Activated B cell treated with CpG ODN at 0.5 μM for 24 hours (primary cell): Measurements from ENCODE around the gene MED9. TPM values are rescaled to one million over a fixed set of nuclear protein-coding genes. Genes with fewer than 3 reads are reported as not detected.

Experiments
- ATAC-seq: fragments of 200-7000 bp; cut with Tn5 transposase; one replicate; pipeline ENCODE4 v1.10.0; 2021; ENCODE audit warnings: low read depth, mild to moderate bottlenecking, moderate library complexity
- CTCF ChIA-PET: fragments of 350-600 bp; sonication (Branson Sonifier 250); formaldehyde crosslinking; loops from one replicate; lab custom pipeline; 2021; ENCODE audit warnings: antibody characterized with exemption; lab: Charles Lee
- POLR2A ChIA-PET: fragments of 350-600 bp; sonication (Branson Sonifier 250); formaldehyde crosslinking; loops from one replicate; lab custom pipeline; 2021; ENCODE audit warnings: antibody characterized with exemption; lab: Charles Lee
- DNase-seq: peaks from one replicate; pipeline ENCODE4 v3.0.0; 2022
- H3K27ac Mint-ChIP-seq: one replicate; pipeline ENCODE4 v1.8.0; 2020; ENCODE audit warnings: mixed read lengths
- H3K27me3 Mint-ChIP-seq: one replicate; pipeline ENCODE4 v1.8.0; 2021; ENCODE audit warnings: mixed read lengths
- H3K36me3 Mint-ChIP-seq: one replicate; pipeline ENCODE4 v1.8.0; 2021; ENCODE audit warnings: low read depth, mixed read lengths
- H3K4me1 Mint-ChIP-seq: one replicate; pipeline ENCODE4 v1.8.0; 2021; ENCODE audit warnings: mixed read lengths
- H3K4me3 Mint-ChIP-seq: one replicate; pipeline ENCODE4 v1.8.0; 2020; ENCODE audit warnings: mild to moderate bottlenecking, mixed read lengths
- H3K9me3 Mint-ChIP-seq: one replicate; pipeline ENCODE4 v1.8.0; 2020; ENCODE audit warnings: mixed read lengths
- intact Hi-C: fragments of 100-400 bp; cut with micrococcal nuclease; formaldehyde crosslinking; loops from one replicate; pipeline ENCODE4 v1.15.1; 2024
- total RNA-seq: library from RNA; stranded (reverse); gene quantifications from 2 replicates; pipeline ENCODE4 v1.2.3, GENCODE V29; 2022
- TF ChIP-seq, protein P1 (sequence below): fragments of 200-600 bp; IDR thresholded peaks from one replicate; pipeline ENCODE4 v1.8.0; 2022; ENCODE audit warnings: antibody characterized with exemption, mild to moderate bottlenecking

MED9 gene
- total RNA-seq, 1 donor from 2014 or later = 20.1 TPM

GRCh38 chr17:17487998-17488397 is 11.2 kb downstream of the MED9 start:
- no peak overlapping the region for H3K4me3 Mint-ChIP-seq
- no peak for DNase-seq
- H3K36me3 Mint-ChIP-seq = peaks cover 57% of the 10 kb centered on the region
- H3K27me3 Mint-ChIP-seq = no peaks in the 10 kb centered on the region
- intact Hi-C loops = no loop called here
- ATAC-seq = no peak
- TF ChIP-seq, protein P1, sequence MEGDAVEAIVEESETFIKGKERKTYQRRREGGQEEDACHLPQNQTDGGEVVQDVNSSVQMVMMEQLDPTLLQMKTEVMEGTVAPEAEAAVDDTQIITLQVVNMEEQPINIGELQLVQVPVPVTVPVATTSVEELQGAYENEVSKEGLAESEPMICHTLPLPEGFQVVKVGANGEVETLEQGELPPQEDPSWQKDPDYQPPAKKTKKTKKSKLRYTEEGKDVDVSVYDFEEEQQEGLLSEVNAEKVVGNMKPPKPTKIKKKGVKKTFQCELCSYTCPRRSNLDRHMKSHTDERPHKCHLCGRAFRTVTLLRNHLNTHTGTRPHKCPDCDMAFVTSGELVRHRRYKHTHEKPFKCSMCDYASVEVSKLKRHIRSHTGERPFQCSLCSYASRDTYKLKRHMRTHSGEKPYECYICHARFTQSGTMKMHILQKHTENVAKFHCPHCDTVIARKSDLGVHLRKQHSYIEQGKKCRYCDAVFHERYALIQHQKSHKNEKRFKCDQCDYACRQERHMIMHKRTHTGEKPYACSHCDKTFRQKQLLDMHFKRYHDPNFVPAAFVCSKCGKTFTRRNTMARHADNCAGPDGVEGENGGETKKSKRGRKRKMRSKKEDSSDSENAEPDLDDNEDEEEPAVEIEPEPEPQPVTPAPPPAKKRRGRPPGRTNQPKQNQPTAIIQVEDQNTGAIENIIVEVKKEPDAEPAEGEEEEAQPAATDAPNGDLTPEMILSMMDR = no peak
- H3K27ac Mint-ChIP-seq = no peak overlapping the region
- ChIA-PET CTCF (no interaction called here), POLR2A (no interaction called here)
- H3K9me3 Mint-ChIP-seq = no peaks in the 10 kb centered on the region
- peaks cover 9% of the 10 kb centered on the region for H3K4me1 Mint-ChIP-seq

DNA sequence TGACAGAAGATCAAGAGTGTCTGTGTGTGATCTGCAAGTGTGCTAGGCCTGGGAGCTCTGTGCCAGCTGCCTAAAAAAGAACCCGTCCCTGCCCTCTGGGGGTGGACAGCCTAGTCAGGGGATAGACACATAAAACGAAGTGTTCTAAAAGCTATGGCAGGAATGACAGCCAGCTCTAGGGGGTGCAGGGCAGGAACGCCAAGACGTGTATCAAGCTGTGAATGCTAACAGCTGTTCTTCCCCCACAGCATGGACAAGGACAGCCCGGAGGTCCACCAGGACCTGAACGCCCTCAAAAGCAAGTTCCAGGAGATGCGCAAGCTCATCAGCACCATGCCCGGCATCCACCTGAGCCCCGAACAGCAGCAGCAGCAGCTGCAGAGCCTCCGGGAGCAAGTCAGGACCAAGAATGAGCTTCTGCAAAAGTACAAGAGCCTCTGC is 14.3 kb downstream of the MED9 start:
- Mint-ChIP-seq H3K27ac (no peak overlapping the region), H3K27me3 (peaks cover 8% of the 10 kb centered on the region), H3K36me3 (peaks cover 47% of the 10 kb centered on the region), H3K4me3 (no peak overlapping the region), H3K9me3 (no peaks in the 10 kb centered on the region), H3K4me1 (peaks cover 19% of the 10 kb centered on the region)
- ChIA-PET CTCF (interaction anchor here (1.1 kb wide), 1 partner anchor 150 kb away, joined by 3 read pairs; no protein-coding TSS in a partner anchor), POLR2A (no interaction called here)
- DNase-seq = no peak
- no peak for ATAC-seq
- intact Hi-C loops = loop anchor here (10.0 kb wide), 1 partner anchor 74 kb away; no protein-coding TSS in a partner anchor
- TF ChIP-seq, protein P1 = no peak

DNA sequence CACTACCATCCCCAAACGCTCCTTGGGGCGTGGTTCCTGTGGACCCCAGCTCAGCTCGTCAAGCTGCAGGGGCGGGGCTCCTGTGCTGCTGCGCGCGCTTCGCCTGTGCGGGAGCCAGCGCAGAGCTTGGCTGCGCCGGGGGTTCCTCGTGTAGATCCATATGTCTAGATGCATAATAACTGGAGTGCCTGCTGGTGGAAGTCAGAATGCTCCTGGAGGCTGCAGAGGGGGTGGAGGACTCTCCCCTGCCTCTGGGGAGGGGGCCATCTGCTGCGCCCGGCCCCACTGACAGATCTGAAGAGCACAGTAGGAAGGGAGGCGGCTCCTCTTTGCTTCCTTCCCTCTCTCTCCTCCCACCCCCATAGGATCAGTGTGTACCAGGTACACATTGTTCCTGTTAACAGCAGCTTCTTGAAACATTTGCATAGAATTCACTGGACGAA is 14.8 kb downstream of the MED9 start:
- ATAC-seq = no peak
- CTCF ChIA-PET = interaction anchor here (1.1 kb wide), 1 partner anchor 150 kb away, joined by 3 read pairs; no protein-coding TSS in a partner anchor
- no peak for DNase-seq
- peaks cover 47% of the 10 kb centered on the region for H3K36me3 Mint-ChIP-seq
- H3K9me3 Mint-ChIP-seq = no peaks in the 10 kb centered on the region
- POLR2A ChIA-PET = no interaction called here
- H3K4me3 Mint-ChIP-seq = no peak overlapping the region
- peaks cover 19% of the 10 kb centered on the region for H3K4me1 Mint-ChIP-seq
- intact Hi-C loops = loop anchor here (10.0 kb wide), 1 partner anchor 73 kb away; no protein-coding TSS in a partner anchor
- no peak overlapping the region for H3K27ac Mint-ChIP-seq
- TF ChIP-seq, protein P1 = no peak
- peaks cover 8% of the 10 kb centered on the region for H3K27me3 Mint-ChIP-seq

DNA sequence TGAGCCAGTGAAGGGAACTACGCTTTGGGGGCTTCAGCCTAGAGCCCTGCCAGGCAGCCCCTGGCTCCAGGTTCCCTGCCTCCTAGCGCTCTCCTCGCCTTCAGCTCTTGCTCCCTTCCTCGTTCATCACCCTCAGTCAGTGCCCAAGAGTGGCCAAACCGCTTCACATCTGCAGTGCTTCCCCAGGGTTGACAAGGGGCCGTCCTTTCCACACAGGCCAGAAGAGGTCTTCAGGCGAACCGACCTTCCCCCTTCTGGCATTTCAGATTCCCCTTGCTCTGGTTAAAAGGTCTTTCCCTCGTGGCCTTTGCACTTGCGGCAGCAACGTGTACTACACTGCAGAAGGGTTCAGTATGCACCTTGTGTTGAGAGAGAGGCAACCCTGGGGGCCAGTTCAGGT is 15.3 kb downstream of the MED9 start:
- no peak overlapping the region for H3K4me3 Mint-ChIP-seq

DNA sequence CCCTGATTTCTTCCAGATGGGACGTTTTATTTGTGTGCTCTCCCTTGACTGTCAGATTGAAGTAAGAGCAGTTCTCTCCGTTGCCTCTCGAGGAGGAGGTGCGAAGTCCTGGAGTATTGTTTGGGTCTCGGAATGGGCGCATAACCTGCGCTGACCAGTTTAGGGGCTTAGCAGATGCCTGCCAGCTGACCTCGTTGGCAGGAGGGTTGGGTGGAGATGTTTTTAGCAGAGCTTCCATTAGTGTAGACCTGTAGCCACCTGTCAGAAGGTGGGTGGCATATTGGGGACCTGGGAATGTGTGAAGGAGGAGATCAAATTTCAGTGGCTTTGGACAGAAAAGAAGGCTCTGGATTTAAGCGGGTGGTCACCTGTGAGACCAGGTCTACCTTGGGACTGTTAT is 15.8 kb downstream of the MED9 start:
- DNase-seq = no peak
- TF ChIP-seq, protein P1 = no peak
- ChIA-PET CTCF (no interaction called here), POLR2A (no interaction called here)
- Mint-ChIP-seq H3K27ac (no peak overlapping the region), H3K4me1 (peaks cover 17% of the 10 kb centered on the region), H3K27me3 (peaks cover 8% of the 10 kb centered on the region), H3K4me3 (no peak overlapping the region), H3K36me3 (peaks cover 39% of the 10 kb centered on the region), H3K9me3 (no peaks in the 10 kb centered on the region)
- intact Hi-C loops = loop anchor here (10.0 kb wide), 1 partner anchor 72 kb away; no protein-coding TSS in a partner anchor
- ATAC-seq = no peak

More for the DNA sequence above, 15.3 kb downstream of the MED9 start:
- peaks cover 43% of the 10 kb centered on the region for H3K36me3 Mint-ChIP-seq
- DNase-seq (no peak), ATAC-seq (no peak)
- H3K27ac Mint-ChIP-seq = no peak overlapping the region
- CTCF ChIA-PET = no interaction called here
- intact Hi-C loops = loop anchor here (10.0 kb wide), 1 partner anchor 73 kb away; no protein-coding TSS in a partner anchor
- no peaks in the 10 kb centered on the region for H3K9me3 Mint-ChIP-seq
- TF ChIP-seq, protein P1 = no peak
- peaks cover 16% of the 10 kb centered on the region for H3K4me1 Mint-ChIP-seq
- peaks cover 8% of the 10 kb centered on the region for H3K27me3 Mint-ChIP-seq
- POLR2A ChIA-PET = no interaction called here
